Sigmoid colon (tissue), 7 donors: ENCODE measurements around the gene SGSM2. TPM values are rescaled to one million over a fixed set of nuclear protein-coding genes. Genes with fewer than 3 reads are reported as not detected.

ENCODE experiments used
- DNase-seq: peaks from one replicate; pipeline ENCODE4 v3.0.0-alpha.2; 2019
- H3K27ac ChIP-seq, 4 donors: fragments of 200-600 bp; sonication (generic); one replicate each; pipeline ENCODE4 v1.5.1; 2016 to 2019; ENCODE audit warnings: mild to moderate bottlenecking in 1 of 4
- H3K27me3 ChIP-seq, 3 donors: fragments of 200-600 bp; sonication (generic); one replicate each; pipeline ENCODE4 v1.5.1; 2019; ENCODE audit warnings: mild to moderate bottlenecking in 1 of 3
- H3K36me3 ChIP-seq, 4 donors: fragments of 200-600 bp; sonication (generic); one replicate each; pipeline ENCODE4 v1.5.1; 2016 to 2019
- H3K4me1 ChIP-seq, 4 donors: fragments of 200-600 bp; sonication (generic); one replicate each; pipeline ENCODE4 v1.5.1; 2017 to 2019
- H3K4me3 ChIP-seq, 4 donors: fragments of 200-600 bp; sonication (generic); one replicate each; pipeline ENCODE4 v1.5.1; 2017 to 2019; ENCODE audit warnings: mild to moderate bottlenecking in 2 of 4, moderate library complexity in 1 of 4
- H3K9me3 ChIP-seq, 4 donors: fragments of 200-600 bp in 3 of 4; sonication (generic) in 3 of 4; one replicate each; pipeline versions ENCODE4 v1.5.1 to v1.6.1; 2013 to 2019
- CTCF ChIP-seq, 4 experiments: fragments of 450-650 bp in 3 of 4; fragments of 200-600 bp in 1 of 4; IDR thresholded peaks; one replicate each; pipeline ENCODE4 v1.5.1; 2016 to 2019; ENCODE audit warnings: antibody characterized with exemption in 4 of 4, mild to moderate bottlenecking in 3 of 4, moderate library complexity in 2 of 4
- EP300 ChIP-seq, 4 donors: sonication (generic); formaldehyde crosslinking; IDR thresholded peaks; one replicate each; pipeline ENCODE4 v1.6.1; 2017; ENCODE audit warnings: antibody characterized with exemption in 4 of 4
- POLR2A ChIP-seq, 2 donors: fragments of 450-650 bp; IDR thresholded peaks; one replicate each; pipeline ENCODE4 v1.6.1; 2016; ENCODE audit warnings: antibody characterized with exemption in 2 of 2, mild to moderate bottlenecking in 2 of 2, moderate library complexity in 2 of 2
- POLR2AphosphoS5 ChIP-seq, 4 donors: sonication (generic); formaldehyde crosslinking; IDR thresholded peaks; one replicate each; pipeline ENCODE4 v1.6.1; 2017; ENCODE audit warnings: antibody characterized with exemption in 4 of 4
- WGBS, 2 donors: extraction: QIAGEN DNeasy Blood & Tissue Kit; methylation state at CpG; one replicate each; pipeline ENCODE4 v1.1.7; 2013; 5-methylcytosine and 5-hydroxymethylcytosine counted together
- intact Hi-C: fragments of 100-400 bp; cut with DNase I; formaldehyde crosslinking; loops from one replicate; pipeline ENCODE4 v1.15.1; 2023
- polyA plus RNA-seq, 3 donors: library from polyadenylated mRNA; stranded (reverse); fragments of 200-250 nt; gene quantifications; one replicate each; pipeline ENCODE4 v1.2.3, GENCODE V29; 2013
- total RNA-seq, 4 donors: library from RNA; depleted of rRNA; stranded (reverse); fragments of >200 nt; gene quantifications; one replicate each; pipeline ENCODE4 v1.1.0, GENCODE V29; 2016
- donor health status: healthy with polysubstance abuse.
- donor health status: Bipolar disorder and iron deficiency.
- donor health status: healthy.

SGSM2 gene
- total and polyA plus RNA-seq, 7 donors: 6.2 to 79.8 (median 43.9) TPM

GRCh38 chr17:2373179-2373578 lies 35.9 kb downstream of the SGSM2 start:
- Histone ChIP-seq H3K27me3 (no peaks in the 10 kb centered on the region), H3K9me3 (no peaks in the 10 kb centered on the region), H3K4me1 (peaks cover 0 to 17% (median 13%) of the 10 kb centered on the region in 4 donors), H3K27ac (no peak overlapping the region), H3K4me3 (no peak overlapping the region), H3K36me3 (peaks cover 18 to 64% (median 28%) of the 10 kb centered on the region in 4 donors)
- TF ChIP-seq POLR2AphosphoS5 (IDR thresholded peaks at IDR 0.05) (no peak), EP300 (IDR thresholded peaks at IDR 0.05) (no peak), POLR2A (IDR thresholded peaks at IDR 0.05) (no peak), CTCF (IDR thresholded peaks at IDR 0.05) (no peak)
- intact Hi-C loops: no loop called here
- whole genome bisulfite sequencing, 2 donors: 95 to 96% methylated on average over 18 of the region's 18 CpGs
- no peak for DNase-seq

GRCh38 chr17:2374549-2375285 lies 37.4 kb downstream of the SGSM2 start:
- intact Hi-C loops: no loop called here
- no peaks in the 10 kb centered on the region for H3K9me3 ChIP-seq
- H3K27me3 ChIP-seq: no peaks in the 10 kb centered on the region
- no peak for DNase-seq
- peak overlapping the region in 1 of 4 donors; percentile 27 for H3K27ac ChIP-seq
- TF ChIP-seq POLR2AphosphoS5 (IDR thresholded peaks at IDR 0.05) (no peak), CTCF (IDR thresholded peaks at IDR 0.05) (no peak), EP300 (IDR thresholded peaks at IDR 0.05) (no peak), POLR2A (IDR thresholded peaks at IDR 0.05) (no peak)
- H3K4me3 ChIP-seq: no peak overlapping the region
- peaks cover 18 to 79% (median 35%) of the 10 kb centered on the region in 4 donors for H3K36me3 ChIP-seq
- peaks cover 0 to 5% (median 2%) of the 10 kb centered on the region in 4 donors for H3K4me1 ChIP-seq
- 88% methylated on average over 11 of the region's 11 CpGs for WGBS, 2 donors

GRCh38 chr17:2375406-2375805 lies 38.1 kb downstream of the SGSM2 start:
- no peak overlapping the region for H3K27ac ChIP-seq
- peaks cover 18 to 86% (median 38%) of the 10 kb centered on the region in 4 donors for H3K36me3 ChIP-seq
- intact Hi-C loops: no loop called here
- no peaks in the 10 kb centered on the region for H3K9me3 ChIP-seq
- TF ChIP-seq POLR2AphosphoS5 (IDR thresholded peaks at IDR 0.05): no peak
- TF ChIP-seq POLR2A (IDR thresholded peaks at IDR 0.05): no peak
- TF ChIP-seq CTCF (IDR thresholded peaks at IDR 0.05): no peak
- TF ChIP-seq EP300 (IDR thresholded peaks at IDR 0.05): no peak
- WGBS, 2 donors: 95% methylated on average over 19 of the region's 19 CpGs
- H3K4me1 ChIP-seq: no peaks in the 10 kb centered on the region
- no peaks in the 10 kb centered on the region for H3K27me3 ChIP-seq
- no peak for DNase-seq
- no peak overlapping the region for H3K4me3 ChIP-seq

GRCh38 chr17:2376107-2376506 lies 38.8 kb downstream of the SGSM2 start:
- no peak overlapping the region for H3K27ac ChIP-seq
- intact Hi-C loops: no loop called here
- no peaks in the 10 kb centered on the region for H3K9me3 ChIP-seq
- no peaks in the 10 kb centered on the region for H3K27me3 ChIP-seq
- peaks cover 18 to 93% (median 39%) of the 10 kb centered on the region in 4 donors for H3K36me3 ChIP-seq
- no peak for DNase-seq
- 90% methylated on average over 14 of the region's 14 CpGs for WGBS, 2 donors
- H3K4me1 ChIP-seq: no peaks in the 10 kb centered on the region
- no peak for TF ChIP-seq POLR2A (IDR thresholded peaks at IDR 0.05)
- no peak overlapping the region for H3K4me3 ChIP-seq

GRCh38 chr17:2377659-2378058 lies 40.4 kb downstream of the SGSM2 start:
- no peaks in the 10 kb centered on the region for H3K9me3 ChIP-seq
- no peak for DNase-seq
- H3K4me1 ChIP-seq: peaks cover 0 to 6% (median 5%) of the 10 kb centered on the region in 4 donors
- intact Hi-C loops: no loop called here
- peaks cover 16 to 88% (median 35%) of the 10 kb centered on the region in 4 donors for H3K36me3 ChIP-seq
- H3K4me3 ChIP-seq: no peak overlapping the region
- H3K27me3 ChIP-seq: no peaks in the 10 kb centered on the region
- H3K27ac ChIP-seq: no peak overlapping the region
- TF ChIP-seq POLR2AphosphoS5 (IDR thresholded peaks at IDR 0.05) (no peak), CTCF (IDR thresholded peaks at IDR 0.05) (no peak), POLR2A (IDR thresholded peaks at IDR 0.05) (no peak), EP300 (IDR thresholded peaks at IDR 0.05) (no peak)
- 93 to 97% methylated on average over 10 of the region's 10 CpGs for WGBS, 2 donors
